ENCODE data around the gene ARMH1.

ARMH1 gene

GRCh38 chr1:44707112-44707881 lies 32.8 kb downstream of the ARMH1 start:
- peak; percentile 92 for DNase-seq (ENCODE audit: low read depth)
- TF ChIP-seq CTCF (conservative IDR thresholded peaks at IDR 0.05; ENCODE audit: low read length): no peak
- peak overlapping the region; percentile 20; the same call in 1 of the 2 replicates for H3K4me3 ChIP-seq (ENCODE audit: low read length)

- peak; percentile 65 for DNase-seq (ENCODE audit: low read depth)
- H3K4me3 ChIP-seq (ENCODE audit: low read length): no peak overlapping the region; the same call in 1 of the 2 replicates
- peak; percentile 75 for TF ChIP-seq CTCF (conservative IDR thresholded peaks at IDR 0.05; ENCODE audit: low read length)
These were observed 33.7 kb downstream of the ARMH1 start for GRCh38 chr1:44707959-44708831.

- no peak for DNase-seq (ENCODE audit: low read depth)
- H3K4me3 ChIP-seq (ENCODE audit: low read length): no peak overlapping the region
- no peak for TF ChIP-seq CTCF (conservative IDR thresholded peaks at IDR 0.05; ENCODE audit: low read length)
These were observed 38.8 kb downstream of the ARMH1 start for GRCh38 chr1:44713321-44713781.

GRCh38 chr1:44714532-44714931 lies 40.0 kb downstream of the ARMH1 start:
- DNase-seq (ENCODE audit: low read depth): no peak
- no peak for TF ChIP-seq CTCF (conservative IDR thresholded peaks at IDR 0.05; ENCODE audit: low read length)
- H3K4me3 ChIP-seq (ENCODE audit: low read length): no peak overlapping the region

GRCh38 chr1:44714944-44715571 lies 40.5 kb downstream of the ARMH1 start:
- H3K4me3 ChIP-seq (ENCODE audit: low read length): no peak overlapping the region
- DNase-seq (ENCODE audit: low read depth): peak; percentile 75
- TF ChIP-seq CTCF (conservative IDR thresholded peaks at IDR 0.05; ENCODE audit: low read length): peak; percentile 95

GRCh38 chr1:44717156-44717555 lies 42.6 kb downstream of the ARMH1 start:
- peak; percentile 37 for DNase-seq (ENCODE audit: low read depth)
- TF ChIP-seq CTCF (conservative IDR thresholded peaks at IDR 0.05; ENCODE audit: low read length): no peak
- H3K4me3 ChIP-seq (ENCODE audit: low read length): no peak overlapping the region
